NCI-H69 (cell line): ENCODE measurements around the gene MTA2.
"Not testable (repeated sequence)": the region's sequence is repeated elsewhere in the genome, so short reads cannot be mapped to it uniquely, and the experiment has no call there.

ENCODE experiments used
- DNase-seq: peaks from one replicate; lab custom pipeline; 2025; lab: John Stamatoyannopoulos, UW

Gene MTA2

DNA sequence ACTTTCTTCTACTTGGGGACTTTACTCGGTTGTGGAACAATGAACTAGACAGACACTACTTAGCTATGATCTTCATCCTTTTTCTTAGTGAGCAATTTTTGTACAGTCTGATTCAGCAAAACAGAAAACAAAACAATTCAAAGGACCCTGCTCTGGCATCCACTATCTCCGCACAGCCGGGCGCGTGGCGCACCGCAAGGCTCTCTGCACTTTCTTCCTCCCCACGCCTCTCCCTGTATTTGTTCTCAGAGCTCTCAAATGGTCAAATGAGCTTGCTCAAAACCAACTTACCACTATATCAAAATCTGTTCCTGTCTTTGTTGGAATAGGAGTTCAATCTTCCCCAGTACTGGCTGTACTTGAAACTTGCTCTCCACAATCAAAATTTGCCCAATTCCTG lies 35.4 kb downstream of the MTA2 start:
- no peak for DNase-seq

DNA sequence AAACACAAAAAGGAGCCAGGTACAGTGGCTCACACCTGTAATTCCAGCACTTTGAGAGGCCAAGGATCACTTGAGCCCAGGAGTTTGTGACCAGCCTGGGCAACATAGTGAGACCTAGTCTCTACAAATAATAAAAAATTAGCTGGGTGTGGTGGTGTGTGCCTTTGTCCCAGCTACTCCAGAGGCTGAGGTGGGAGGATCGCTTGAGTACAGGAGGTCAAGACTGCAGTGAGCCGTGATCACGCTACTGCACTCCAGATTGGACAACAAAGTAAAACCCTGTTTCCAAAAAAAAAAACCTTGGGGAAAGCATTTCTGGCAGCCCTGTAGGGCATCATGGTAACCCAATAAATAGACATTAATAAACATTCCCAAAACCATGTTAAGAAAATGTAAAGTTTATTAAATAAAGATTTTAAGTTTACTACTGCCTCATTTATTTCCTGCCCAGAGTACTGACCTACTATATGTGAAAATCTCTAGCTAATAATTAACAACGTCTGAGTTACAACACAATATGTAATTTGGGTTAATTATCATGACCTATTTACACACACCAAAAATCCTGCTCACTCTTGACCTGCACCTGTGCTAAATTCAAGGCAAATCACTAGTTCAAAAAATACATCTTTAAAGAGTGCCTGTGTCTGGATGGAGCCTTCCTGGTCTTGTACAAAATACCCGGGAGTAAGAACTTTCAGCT lies 36.4 kb downstream of the MTA2 start:
- DNase-seq, result no peak

DNA sequence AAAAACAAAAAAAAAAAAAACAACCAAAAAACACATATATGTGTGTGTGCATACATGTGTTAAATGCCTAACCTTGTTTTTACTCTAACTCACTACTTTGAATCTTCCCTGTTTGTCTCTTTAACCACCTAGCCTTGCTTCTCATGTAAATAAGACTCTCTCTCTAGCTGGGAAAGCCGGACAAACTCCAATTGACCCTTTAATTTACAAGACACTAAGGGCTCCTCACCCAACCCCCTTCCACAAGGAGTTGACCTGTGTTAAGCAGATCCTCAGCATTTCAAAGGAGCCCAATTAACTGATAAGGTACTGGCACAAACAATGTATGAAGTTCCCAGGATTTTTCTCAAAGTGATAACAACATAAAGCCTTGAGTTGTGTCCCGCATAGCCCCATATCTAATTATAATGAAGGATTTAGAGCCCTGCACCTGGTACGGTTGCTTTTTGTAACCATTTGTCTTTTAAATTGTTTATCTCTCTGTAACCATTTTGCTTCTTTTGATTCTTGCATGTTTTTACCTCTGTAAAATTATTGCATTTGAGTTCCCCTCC lies 39.9 kb downstream of the MTA2 start:
- not testable (repeated sequence) for DNase-seq

DNA sequence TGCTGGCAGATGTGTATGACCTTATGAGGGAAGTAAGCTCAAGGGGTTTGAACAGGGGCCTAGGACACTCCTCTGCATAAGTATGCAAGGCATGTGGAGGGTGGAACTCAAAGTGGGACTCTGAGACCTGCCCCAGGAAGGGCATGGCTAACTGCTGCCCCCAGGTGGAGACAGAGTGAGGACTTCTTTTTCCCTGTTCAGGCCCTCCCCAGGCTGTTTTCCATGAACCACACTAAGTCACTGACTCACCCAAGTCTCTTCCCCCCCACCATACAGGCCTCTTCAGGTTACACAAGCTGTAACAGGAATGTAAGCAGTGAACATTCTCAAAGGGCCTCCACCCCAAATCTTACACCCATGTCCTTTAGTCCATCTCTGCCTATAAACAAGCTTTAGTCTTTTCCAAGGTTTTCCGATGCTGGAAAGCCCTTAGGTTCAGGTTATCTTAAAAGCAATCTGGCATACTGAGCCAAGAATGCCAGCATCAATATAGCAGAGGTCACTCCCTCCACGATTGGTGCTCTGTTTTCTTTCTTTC lies 41.0 kb downstream of the MTA2 start:
- peak; percentile 76 for DNase-seq

DNA sequence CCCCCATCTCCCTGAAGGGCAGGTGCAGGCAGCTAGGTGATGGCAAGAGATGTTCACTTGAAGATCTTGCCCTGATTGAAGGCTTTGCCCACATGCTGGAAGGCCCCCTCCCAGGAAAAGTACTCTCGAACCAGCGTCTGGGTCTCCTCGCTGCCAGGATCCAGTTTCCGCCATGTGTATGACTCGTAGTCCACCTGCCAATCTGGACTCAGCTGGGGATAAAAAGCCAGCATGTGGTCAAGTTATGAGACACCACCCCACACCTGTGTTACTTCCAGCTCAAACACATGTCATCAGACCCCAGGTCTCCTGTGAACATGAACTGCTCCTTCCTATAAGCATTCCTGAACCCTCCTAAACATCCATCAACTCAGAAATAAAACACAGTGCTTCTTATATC lies 42.0 kb downstream of the MTA2 start:
- peak; percentile 58 for DNase-seq

DNA sequence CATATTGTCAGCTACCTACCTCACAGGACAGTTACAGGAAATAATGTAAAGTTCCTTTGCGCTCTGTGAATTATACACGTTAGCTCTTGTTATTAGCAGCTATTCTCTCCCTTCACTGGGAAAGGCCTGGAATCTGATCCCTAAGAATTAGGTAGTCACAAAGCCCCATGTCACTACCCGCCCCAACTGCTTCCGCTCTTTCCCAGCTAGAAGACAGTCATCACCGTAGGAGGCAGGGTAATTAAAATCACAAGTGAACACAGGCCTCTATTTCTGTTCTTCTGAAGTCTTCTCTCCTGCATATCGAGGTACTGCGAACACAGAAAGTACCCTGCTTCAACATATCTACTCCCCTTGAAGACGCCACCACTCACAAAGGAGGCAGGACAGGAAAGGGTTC lies 42.5 kb downstream of the MTA2 start:
- no peak for DNase-seq

DNA sequence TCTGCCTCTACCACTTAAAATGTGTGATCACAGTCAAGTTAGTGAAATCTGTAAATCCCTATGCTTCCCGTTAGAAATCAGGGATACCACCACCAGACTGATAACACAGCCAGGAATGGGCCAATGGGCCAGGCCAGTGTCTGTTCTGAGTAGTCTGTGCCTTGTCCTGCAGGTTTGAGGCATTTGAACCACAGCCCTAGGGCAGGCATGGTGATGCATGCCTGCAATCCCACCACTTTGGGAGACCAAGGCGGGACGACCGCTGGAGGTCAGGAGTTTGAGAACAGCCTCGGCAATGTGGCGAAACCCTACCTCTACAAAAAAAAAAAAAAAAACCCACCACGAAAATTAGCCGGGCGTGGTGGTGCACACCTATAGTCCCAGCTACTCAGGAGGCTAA lies 43.0 kb downstream of the MTA2 start:
- no peak for DNase-seq

DNA sequence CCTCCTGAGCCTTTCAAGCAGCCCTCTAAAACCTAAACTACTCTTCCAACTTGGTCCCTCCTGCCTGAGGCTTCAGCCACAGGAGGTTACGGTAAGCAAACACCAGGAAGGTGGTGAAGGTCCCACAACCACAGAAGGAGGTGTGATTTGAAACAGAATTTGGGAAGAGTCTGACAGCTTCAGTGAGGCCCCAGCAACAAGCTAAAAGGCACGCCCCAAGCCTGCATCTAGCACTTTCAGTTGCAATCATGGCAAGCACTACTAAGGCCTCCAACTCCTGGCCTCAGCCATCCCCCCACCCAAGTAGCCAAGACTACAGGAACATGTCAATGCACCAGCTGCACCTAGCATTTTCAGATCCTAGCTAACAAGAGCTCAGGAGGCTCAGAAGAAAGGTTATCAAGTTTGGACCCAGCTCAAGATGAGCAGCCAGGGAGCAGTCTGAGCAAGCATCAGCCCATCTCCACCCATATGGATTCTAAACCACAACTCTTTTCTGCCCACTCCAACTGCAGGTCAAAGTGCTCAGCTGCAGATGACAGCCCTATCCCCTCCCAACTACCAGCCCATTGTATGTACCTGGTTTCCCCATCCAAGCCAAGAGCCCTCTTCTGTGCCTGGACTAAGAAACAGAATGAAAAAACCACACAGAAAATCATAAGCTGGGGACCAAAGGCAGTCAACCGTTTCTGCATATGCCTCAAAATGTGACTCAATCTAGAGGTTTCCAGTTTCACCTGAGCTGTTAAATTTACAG lies 44.6 kb downstream of the MTA2 start:
- peak; percentile 39 for DNase-seq

DNA sequence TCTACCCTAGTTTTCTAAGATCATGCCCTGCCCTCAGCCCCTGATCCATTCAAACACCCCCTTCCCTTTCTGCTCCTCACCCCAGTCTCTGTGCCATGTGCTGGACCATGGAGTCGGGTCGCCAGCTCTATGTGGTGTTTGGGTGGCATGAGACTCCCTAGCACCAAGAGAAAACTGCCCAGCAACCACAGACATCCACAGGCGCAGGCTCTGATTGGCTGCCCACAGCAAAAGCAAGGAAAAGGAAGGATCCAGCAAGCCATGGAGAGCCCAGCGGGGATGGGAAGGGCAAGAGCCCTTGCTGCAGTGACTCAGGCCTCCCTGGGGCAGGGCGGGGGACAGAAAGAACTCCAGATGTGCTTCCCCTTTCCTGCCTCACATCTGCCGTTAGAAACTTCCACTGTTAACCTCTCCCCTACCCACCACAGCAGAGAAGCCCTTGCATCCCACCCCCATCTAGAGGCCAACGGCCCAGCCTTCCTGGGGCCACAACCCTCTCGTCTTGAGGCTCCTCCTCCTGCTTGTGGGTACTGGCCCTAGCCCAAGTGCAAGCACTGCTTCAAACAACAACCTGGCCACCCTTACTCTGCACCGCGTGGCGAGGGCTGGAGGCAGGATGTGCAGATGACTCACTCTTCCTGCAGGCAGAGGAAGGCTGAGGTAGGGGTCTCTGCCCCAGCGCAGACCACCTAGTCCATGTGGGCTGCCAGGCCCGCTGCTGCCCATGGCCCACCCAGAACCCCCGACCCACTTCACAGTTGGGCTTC lies 45.4 kb downstream of the MTA2 start:
- DNase-seq, result peak; percentile 60

DNA sequence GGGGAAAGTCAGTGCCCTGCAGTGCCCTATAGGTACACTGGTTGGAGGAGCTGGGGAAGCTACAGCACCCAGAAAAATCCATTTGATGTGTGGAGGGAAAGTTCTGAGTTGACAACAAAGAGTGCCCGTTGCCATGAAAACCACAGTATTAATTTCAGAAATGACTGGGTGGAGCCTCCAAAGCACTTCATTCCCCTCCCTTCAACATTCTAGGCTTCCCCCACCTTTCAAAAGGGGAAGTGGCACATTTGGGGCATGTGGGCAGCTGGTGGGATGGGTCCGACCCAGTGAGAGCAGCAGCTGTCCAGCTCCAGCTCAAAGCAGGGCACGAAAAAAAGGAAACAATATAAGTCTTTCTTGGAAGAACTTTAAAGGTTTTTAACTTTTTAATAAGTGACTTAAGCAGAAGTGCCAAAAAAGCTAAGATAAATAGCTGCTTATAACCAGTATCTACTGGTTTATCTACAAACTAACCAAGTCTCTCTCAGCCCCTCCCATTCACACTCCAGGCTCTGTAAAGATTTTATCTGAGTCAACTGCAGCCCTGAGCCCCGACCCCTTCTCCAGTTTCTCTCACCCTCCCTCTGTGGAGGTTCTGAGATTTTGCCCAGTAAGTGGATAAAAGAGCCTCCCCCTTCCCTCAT lies 46.1 kb downstream of the MTA2 start:
- DNase-seq, result no peak

DNA sequence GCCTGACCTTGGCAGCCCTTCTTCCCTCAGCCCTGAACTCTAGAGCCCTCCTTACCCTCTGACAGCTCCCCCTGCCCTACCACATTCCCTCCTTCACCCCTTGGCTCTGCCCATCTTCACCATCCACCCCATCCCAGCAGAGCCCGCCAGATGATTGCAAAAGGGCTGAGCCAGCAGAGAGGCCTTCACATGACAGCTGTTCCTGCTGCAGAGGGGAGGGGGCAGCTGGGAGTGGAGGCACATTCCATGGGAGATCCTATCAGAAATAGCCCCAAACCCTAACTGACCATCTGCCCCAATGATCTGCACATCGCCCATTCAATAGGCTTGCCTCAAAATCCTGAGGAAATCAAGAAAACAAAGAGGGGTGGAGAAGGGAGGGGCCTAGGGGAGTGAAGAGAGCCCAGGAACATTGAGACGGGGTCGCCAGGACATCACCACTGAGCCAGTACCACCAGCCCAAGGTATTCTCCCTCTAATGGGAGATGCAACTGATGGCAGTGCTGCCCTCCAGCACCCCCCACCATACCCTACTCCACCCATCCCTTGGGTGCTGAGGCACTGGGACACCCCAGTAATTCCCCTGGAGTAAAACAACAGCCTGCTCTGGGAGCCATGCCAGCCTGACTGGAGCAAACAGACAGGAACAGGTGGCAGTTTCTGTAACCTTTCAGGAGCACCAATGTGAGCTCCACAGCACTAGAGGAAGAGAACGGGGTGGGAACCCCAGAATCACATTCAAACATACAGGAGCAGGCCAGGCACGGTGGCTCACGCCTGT lies 47.1 kb downstream of the MTA2 start:
- DNase-seq, result peak; percentile 52

DNA sequence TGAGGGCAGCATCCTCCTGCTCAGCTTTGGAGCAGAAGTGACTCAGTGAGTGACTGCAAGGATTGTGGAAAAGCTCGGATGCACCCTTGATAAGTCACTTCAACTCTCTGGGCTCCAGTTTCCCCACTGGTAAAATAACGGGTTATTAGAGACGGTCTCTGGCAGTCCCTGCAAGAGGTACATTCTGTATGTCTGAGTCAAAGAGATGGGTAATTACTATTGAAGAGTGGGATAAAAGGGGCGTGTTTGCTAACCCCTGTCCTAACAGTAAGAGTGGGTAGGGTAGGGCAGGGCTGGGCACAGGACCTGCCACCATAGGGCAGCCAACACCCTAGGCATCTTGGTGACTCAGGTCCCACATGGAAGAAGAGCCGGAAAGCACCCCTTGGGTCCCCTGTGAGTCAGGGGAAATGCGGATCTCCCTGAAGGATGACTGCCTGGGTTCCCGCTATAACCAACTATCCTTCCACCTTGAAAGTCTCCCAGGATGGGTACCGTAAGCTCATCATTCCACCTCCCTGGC lies 47.8 kb downstream of the MTA2 start:
- peak; percentile 43 for DNase-seq

DNA sequence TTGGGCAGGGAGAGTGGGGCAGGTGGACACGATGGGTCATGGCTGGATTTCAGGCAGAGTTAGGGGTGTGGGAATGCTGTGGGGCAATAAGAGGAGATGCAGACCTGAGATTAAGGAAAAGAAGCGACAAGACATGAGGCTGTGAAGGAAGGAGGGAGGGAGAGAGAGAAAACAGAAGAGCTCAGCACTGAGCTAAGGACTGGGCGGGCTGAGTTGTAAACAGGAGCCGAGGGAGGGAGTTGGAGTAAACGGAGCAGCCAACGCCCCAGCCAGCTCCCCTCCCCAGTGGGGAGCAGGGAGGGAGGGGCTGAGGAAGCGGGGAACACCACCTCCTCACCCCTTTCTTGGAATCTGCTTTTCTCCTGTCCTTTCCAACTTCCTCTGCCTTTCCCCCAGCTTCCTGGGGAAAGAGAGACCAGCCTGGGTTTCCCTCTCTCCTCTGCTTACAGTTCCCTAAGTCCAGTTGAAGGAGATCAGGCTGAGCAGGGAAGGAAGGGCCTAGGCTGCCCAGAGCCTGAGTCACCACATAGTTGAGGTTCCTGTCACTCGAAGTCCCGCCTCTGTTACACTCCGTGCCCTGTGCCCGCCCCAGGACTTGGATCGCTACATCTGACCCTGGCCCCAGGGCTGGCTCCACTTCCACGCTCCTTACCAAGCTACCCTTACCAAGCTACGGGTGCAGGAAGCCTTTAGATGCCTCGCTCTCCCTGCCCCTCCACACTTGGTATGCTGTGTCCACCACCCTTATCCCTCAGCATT lies 48.4 kb downstream of the MTA2 start:
- DNase-seq, result peak; percentile 67

DNA sequence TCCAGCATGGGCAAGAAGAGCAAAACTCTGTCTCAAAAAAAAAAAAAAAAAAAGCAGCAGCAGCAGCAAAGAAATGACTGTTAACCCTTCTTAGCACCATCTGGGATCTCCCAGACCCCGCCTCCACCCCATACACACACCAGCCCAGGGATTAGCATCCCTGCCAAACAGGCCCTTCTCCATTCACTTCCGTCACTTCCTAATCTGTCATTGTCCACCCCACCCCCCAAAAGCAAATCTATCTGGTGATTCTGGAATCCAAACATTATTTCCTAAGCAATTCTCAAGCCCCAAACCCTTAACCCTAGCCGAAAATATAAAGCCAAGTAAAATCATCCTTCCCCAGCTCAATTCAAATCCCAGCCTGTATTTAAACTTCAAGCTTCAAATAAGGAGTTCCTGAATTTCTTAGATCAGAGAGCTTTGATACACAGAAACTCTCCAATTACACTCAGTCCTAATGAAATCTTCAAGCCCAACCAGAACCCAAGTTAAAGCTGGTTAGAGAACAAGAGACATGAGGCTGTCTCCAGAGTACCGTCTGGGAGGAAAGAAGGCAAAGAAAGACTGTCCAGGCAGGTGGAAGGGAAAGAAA lies 49.1 kb downstream of the MTA2 start:
- DNase-seq, result no peak

DNA sequence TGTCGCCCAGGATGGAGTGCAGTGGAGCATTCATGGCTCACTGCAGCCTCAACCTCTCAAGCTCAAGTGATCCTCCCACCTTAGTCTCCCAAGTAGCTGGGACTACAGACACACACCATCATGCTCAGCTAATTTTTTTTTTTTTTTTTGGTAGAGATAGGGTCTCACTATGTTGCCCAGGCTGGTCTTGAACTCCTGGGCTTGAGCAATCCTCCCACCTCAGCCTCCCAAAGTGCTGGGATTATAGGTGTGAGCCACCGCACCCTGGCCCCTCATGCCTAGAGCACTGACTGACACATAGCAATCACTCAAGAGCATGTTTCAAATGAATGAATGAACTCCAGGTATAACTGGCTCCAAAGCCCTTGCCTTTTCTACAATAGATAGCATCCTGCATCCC lies 51.2 kb downstream of the MTA2 start:
- DNase-seq, result not testable (repeated sequence)

DNA sequence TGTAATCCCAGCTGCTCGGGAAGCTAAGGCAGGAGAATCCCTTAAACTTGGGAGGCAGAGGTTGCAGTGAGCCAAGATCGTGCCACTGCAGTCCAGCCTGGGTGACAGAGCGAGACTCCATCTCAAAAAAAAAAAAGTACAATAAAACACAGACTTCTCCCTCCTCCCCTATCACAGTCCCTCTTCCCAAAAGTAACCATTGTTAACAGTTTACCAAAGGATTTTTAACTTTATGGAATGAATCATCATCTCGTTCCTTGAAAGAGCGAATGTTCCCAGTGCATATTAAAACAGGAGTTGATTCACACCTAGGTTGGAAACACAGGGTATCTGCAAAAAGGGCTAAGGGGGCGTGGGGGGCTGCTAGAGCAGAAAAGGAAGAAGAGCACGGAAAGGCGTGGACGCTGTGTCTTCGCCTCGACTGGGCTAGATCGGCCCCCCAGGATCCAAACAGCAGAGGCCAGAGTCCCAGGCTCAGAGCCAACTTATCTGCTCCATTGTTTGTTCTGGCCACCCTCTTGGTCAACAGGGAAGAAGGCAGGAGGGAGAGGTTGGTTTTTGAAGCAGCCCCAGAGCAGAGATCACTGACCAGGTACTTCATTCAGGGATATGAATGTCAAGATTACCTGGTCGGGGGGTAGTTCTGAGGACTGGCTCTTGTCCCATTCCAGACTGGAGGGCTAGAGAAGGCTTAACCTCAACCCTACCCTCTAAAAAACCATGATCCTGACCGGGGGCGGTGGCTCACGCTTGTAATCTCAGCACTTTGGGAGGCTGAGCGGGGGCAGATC lies 52.9 kb downstream of the MTA2 start:
- peak; percentile 10 for DNase-seq

DNA sequence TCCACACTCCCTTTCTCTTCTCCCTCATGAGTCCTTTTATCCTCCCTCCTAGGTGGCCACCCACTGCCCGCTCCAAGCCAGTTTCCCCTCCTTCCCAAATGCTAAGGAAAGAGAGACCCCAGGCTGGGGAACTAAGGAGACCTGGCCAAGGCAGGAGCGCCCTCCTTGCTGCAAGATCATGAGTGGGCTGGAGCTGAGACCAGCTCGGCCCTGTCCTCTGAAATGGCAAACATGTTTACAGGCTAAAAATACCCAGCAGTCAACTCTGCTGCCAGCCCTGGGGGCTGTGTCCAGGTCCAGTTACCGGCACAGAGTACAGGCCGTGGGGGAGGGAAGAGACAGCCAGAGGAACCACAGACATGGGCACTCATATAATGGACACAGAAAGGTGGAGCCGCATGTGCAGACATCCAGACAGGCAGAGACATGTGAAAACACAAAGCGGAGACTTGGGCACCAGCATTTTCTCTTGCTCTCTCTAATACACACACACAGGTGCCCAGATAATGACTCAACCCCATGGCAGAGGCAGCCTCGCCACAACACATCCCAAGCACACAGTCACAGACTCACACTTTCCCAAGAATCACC lies 53.9 kb downstream of the MTA2 start:
- DNase-seq, result no peak

DNA sequence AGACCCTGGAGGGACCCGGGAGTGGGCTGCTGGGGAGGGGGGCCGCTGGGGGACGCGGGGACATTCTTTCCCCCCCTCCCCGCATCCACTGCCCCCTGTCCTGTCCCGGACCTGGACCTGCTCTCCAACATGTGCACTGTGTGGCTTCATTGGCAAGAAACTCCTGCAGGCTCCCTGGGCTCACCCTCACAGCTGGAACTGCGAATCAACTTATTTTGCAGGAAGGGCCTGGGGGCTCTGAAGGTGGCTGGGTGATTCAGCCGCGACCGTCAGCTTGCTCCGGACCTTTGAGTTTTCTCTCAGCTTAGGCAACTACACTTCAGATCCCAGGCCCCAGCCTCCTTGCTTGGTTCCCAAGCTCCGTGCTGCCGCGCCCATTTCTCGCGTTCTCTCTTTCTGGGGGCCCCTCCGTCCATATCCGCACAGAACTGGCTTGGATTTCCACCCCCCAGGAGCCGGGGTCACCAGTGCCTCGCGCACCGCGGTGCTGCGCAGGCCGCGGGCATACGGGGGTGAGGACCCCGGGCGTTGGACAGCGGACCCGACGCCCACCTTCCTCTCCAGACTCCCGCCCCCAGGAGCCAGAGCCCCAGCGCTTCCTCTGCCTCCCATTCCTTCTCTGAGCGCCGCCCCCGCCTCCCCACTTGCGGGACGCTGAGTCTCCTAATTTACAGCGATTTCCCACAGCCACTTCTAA lies 54.6 kb downstream of the MTA2 start:
- DNase-seq, result no peak
